ENCODE data around the gene ATP23. TPM values are rescaled to one million over a fixed set of nuclear protein-coding genes. Genes with fewer than 3 reads are reported as not detected.
A peak's percentile ranks its signal among the peaks of the same experiment; 100 is the strongest.

ATP23 gene
- total RNA-seq, 2 experiments from 2014 or later, result 27.5 to 51.3 TPM

GRCh38 chr12:57896434-57897201, 44.7 kb upstream of the ATP23 start:
- DNase-seq (ENCODE audit: low spot score), result no peak
- H3K4me3 ChIP-seq (ENCODE audit: low read depth, low read length, poor library complexity, severe bottlenecking), result peak overlapping the region; percentile 59
- no peaks in the 10 kb centered on the region for H3K79me2 ChIP-seq (ENCODE audit: insufficient read depth, low read depth, low read length)
- POLR2A ChIA-PET, result interaction anchor here (0.6 to 7.3 kb wide), 14 partner anchors 8 to 70 kb away, joined by 3 to 153 read pairs (median 5); partner anchors contain the start of genes ATP23 and CTDSP2
- CTCF ChIA-PET (ENCODE audit: unreplicated experiment), result interaction anchor here (0.6 to 4.0 kb wide), 9 partner anchors 6 to 1708 kb away, joined by 4 to 23 read pairs (median 5); partner anchors contain the start of genes CTDSP2 and SMARCC2
- H3K4me1 ChIP-seq (ENCODE audit: insufficient read depth, low read length, poor library complexity, severe bottlenecking), result peaks cover 86% of the 10 kb centered on the region
- H4K20me1 ChIP-seq (ENCODE audit: insufficient read depth, low read length), result no peaks in the 10 kb centered on the region
- no peaks in the 10 kb centered on the region for H3K9me3 ChIP-seq (ENCODE audit: low read length)
- H2AFZ ChIP-seq (ENCODE audit: low read length), result peak overlapping the region; percentile 92
- H3K9me2 ChIP-seq (ENCODE audit: insufficient read depth, low read length), result no peaks in the 10 kb centered on the region
- no TSS peak for BruUV-seq (replicated peaks)
- peak overlapping the region; percentile 69 for H3K4me2 ChIP-seq (ENCODE audit: low read length)
- H3K27ac ChIP-seq (ENCODE audit: low read depth, low read length, poor library complexity, severe bottlenecking), result peak overlapping the region; percentile 82
- TF ChIP-seq EZH2phosphoT487 (IDR thresholded peaks at IDR 0.05; ENCODE audit: borderline replicate concordance, low read depth, low read length), result no peak
- intact Hi-C loops (cut with micrococcal nuclease; ENCODE audit: unreplicated experiment), result no loop called here
- no peaks in the 10 kb centered on the region for H3K36me3 ChIP-seq (ENCODE audit: insufficient read depth, low read length)

GRCh38 chr12:57897286-57897974, 43.9 kb upstream of the ATP23 start:
- CTCF ChIA-PET (ENCODE audit: unreplicated experiment), result interaction anchor here (0.6 to 4.0 kb wide), 7 partner anchors 31 to 1708 kb away, joined by 3 to 23 read pairs (median 5); partner anchors contain the start of gene SMARCC2
- intact Hi-C loops (cut with micrococcal nuclease; ENCODE audit: unreplicated experiment), result no loop called here
- BruUV-seq (replicated peaks), result no TSS peak
- DNase-seq (ENCODE audit: low spot score), result no peak
- POLR2A ChIA-PET, result interaction anchor here (0.6 to 7.3 kb wide), 13 partner anchors 7 to 71 kb away, joined by 3 to 153 read pairs (median 6); partner anchors contain the start of genes ATP23 and CTDSP2
- Histone ChIP-seq H3K9me3 (ENCODE audit: low read length) (no peaks in the 10 kb centered on the region), H3K79me2 (ENCODE audit: insufficient read depth, low read depth, low read length) (no peaks in the 10 kb centered on the region), H3K4me1 (ENCODE audit: insufficient read depth, low read length, poor library complexity, severe bottlenecking) (peaks cover 78% of the 10 kb centered on the region), H2AFZ (ENCODE audit: low read length) (peak overlapping the region; percentile 92), H3K4me3 (ENCODE audit: low read depth, low read length, poor library complexity, severe bottlenecking) (peak overlapping the region; percentile 59), H4K20me1 (ENCODE audit: insufficient read depth, low read length) (no peaks in the 10 kb centered on the region), H3K36me3 (ENCODE audit: insufficient read depth, low read length) (no peaks in the 10 kb centered on the region), H3K9me2 (ENCODE audit: insufficient read depth, low read length) (no peaks in the 10 kb centered on the region), H3K4me2 (ENCODE audit: low read length) (peak overlapping the region; percentile 69), H3K27ac (ENCODE audit: low read depth, low read length, poor library complexity, severe bottlenecking) (peak overlapping the region; percentile 82)
- no peak for TF ChIP-seq CTCF (conservative IDR thresholded peaks at IDR 0.05; ENCODE audit: low read length)
- no peak for TF ChIP-seq EZH2phosphoT487 (IDR thresholded peaks at IDR 0.05; ENCODE audit: borderline replicate concordance, low read depth, low read length)

DNA sequence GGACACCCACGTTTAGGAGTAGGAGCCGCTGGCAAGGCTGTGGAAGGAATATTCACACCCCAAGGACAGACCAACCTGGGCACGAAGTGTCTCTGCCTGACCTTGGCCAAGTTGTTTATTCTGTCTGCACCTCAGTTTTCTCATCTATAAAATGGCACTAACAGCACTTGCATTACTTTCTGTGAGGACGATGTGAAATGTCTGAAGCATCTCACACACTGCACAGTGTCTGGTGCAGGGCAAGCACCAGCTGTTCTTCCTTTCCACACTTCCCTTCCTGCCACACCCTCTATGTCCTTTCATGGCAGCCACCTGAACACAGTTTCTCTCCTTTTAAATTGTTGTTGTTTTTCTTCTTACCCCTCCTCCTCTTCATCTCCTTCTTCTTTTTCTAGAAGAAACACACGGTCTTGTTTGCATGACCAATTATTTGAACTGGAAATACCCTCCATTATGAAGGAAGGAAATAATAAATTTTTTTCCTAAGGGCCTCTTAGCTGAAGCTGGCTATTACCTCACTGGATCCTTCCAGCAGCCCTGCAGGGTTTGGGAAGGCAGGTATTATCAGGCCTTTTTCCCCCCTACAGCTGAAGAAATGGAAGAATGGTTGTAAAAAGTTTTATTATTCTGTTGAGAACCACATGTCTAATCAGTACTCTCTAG, 42.9 kb upstream of the ATP23 start:
- DNase-seq (ENCODE audit: low spot score), result peak; percentile 70
- Histone ChIP-seq H2AFZ (ENCODE audit: low read length) (peak overlapping the region; percentile 92), H3K27ac (ENCODE audit: low read depth, low read length, poor library complexity, severe bottlenecking) (peak overlapping the region; percentile 82), H3K4me2 (ENCODE audit: low read length) (peak overlapping the region; percentile 69), H3K4me1 (ENCODE audit: insufficient read depth, low read length, poor library complexity, severe bottlenecking) (peaks cover 68% of the 10 kb centered on the region), H4K20me1 (ENCODE audit: insufficient read depth, low read length) (no peaks in the 10 kb centered on the region), H3K9me2 (ENCODE audit: insufficient read depth, low read length) (no peaks in the 10 kb centered on the region), H3K4me3 (ENCODE audit: low read depth, low read length, poor library complexity, severe bottlenecking) (peak overlapping the region; percentile 24), H3K9me3 (ENCODE audit: low read length) (no peaks in the 10 kb centered on the region), H3K79me2 (ENCODE audit: insufficient read depth, low read depth, low read length) (no peaks in the 10 kb centered on the region), H3K36me3 (ENCODE audit: insufficient read depth, low read length) (no peaks in the 10 kb centered on the region)
- CTCF ChIA-PET (ENCODE audit: unreplicated experiment), result interaction anchor here (0.7 to 1.6 kb wide), 5 partner anchors 9 to 142 kb away, joined by 3 to 8 read pairs (median 3); partner anchors contain the start of gene METTL1
- intact Hi-C loops (cut with micrococcal nuclease; ENCODE audit: unreplicated experiment), result loop anchor here (2.0 kb wide), 1 partner anchor 142 kb away; no protein-coding TSS in a partner anchor
- BruUV-seq (replicated peaks), result no TSS peak
- TF ChIP-seq EZH2phosphoT487 (IDR thresholded peaks at IDR 0.05; ENCODE audit: borderline replicate concordance, low read depth, low read length), result no peak
- no peak for TF ChIP-seq CTCF (conservative IDR thresholded peaks at IDR 0.05; ENCODE audit: low read length)
- POLR2A ChIA-PET, result interaction anchor here (0.8 to 7.3 kb wide), 16 partner anchors 9 to 89 kb away, joined by 3 to 153 read pairs (median 4); partner anchors contain the start of genes ATP23 and CTDSP2
